HCT116 (cell line): ENCODE measurements around the gene SLC26A9. TPM values are rescaled to one million over a fixed set of nuclear protein-coding genes. Genes with fewer than 3 reads are reported as not detected.

ENCODE experiments used
- ATAC-seq: fragments of 200-7000 bp; cut with Tn5 transposase; 2 replicates; pipeline ENCODE4 v1.9.1; 2020; ENCODE audit warnings: mild to moderate bottlenecking, moderate library complexity
- BruUV-seq: library from RNA; stranded (reverse); fragments of 400-500 nt; replicated peaks from 2 replicates; lab custom pipeline; 2021; lab: Mats Ljungman, UMichigan
- CTCF ChIA-PET: fragments of 300-600 bp; sonication (Branson Sonifier 250); formaldehyde crosslinking; loops from one replicate; lab custom pipeline; 2021; ENCODE audit warnings: antibody characterized with exemption; lab: Charles Lee
- POLR2A ChIA-PET: fragments of 300-600, 350-600 bp; sonication (Branson Sonifier 250); formaldehyde crosslinking; loops from one replicate; lab custom pipeline; 2021; ENCODE audit warnings: antibody characterized with exemption; lab: Charles Lee
- RAD21 ChIA-PET, 2 experiments: fragments of 300-600 bp; sonication (Branson Sonifier 250); formaldehyde crosslinking; loops; one replicate each; lab custom pipeline; 2023; ENCODE audit warnings: low total read pairs in 2 of 2; ENCODE audit not compliant: uncharacterized antibody in 2 of 2, unreplicated experiment in 2 of 2, low non-redundant PET in 1 of 2; lab: Charles Lee
- DNase-seq: peaks from one replicate; pipeline ENCODE4 v3.0.0-alpha.2; 2010; ENCODE audit warnings: low read depth, low spot score
- H2AFZ ChIP-seq: fragments of 200-600 bp; shearing (Covaris generic), sonication (generic); 2 replicates; pipeline ENCODE4 v1.6.1; 2017; ENCODE audit warnings: low read depth, mixed run types, mixed read lengths, antibody characterized with exemption, low read length; ENCODE audit not compliant: poor library complexity, severe bottlenecking
- H3K27ac ChIP-seq: 2 replicates; pipeline ENCODE4 v1.5.1; 2012; ENCODE audit warnings: low read depth, low read length
- H3K27me3 ChIP-seq: fragments of 200-600 bp; sonication (generic); 2 replicates; pipeline ENCODE4 v1.6.1; 2016; ENCODE audit warnings: mixed run types, low read length, mixed read lengths; ENCODE audit not compliant: insufficient read depth
- H3K36me3 ChIP-seq, 2 experiments: fragments of 200-500 bp in 1 of 2; fragments of 200-600 bp in 1 of 2; sonication (Bioruptor generic) in 1 of 2; sonication (generic) in 1 of 2; 2 replicates each; pipeline versions ENCODE4 v1.5.1 to v1.6.1; 2014 to 2016; ENCODE audit warnings: low read length in 2 of 2, inconsistent platforms in 1 of 2, mixed read lengths in 1 of 2, mixed run types in 1 of 2; ENCODE audit not compliant: insufficient read depth in 2 of 2, control insufficient read depth in 1 of 2
- H3K4me1 ChIP-seq, 2 experiments: fragments of 200-600 bp in 1 of 2; sonication (generic) in 1 of 2; 2 replicates each; pipeline versions ENCODE4 v1.5.1 to v1.6.1; 2012 to 2017; ENCODE audit warnings: low read length in 2 of 2, inconsistent platforms in 1 of 2, mild to moderate bottlenecking in 1 of 2, mixed read lengths in 1 of 2, mixed run types in 1 of 2, moderate library complexity in 1 of 2; ENCODE audit not compliant: insufficient read depth in 2 of 2, control insufficient read depth in 1 of 2
- H3K4me2 ChIP-seq: fragments of 200-600 bp; sonication (generic); 2 replicates; pipeline ENCODE4 v1.6.1; 2017; ENCODE audit warnings: mixed run types, low read length, mixed read lengths
- H3K4me3 ChIP-seq, 2 experiments: fragments of 200-600 bp in 1 of 2; sonication (generic) in 1 of 2; replicated peaks in 1 of 2; 2 replicates each; pipeline ENCODE4 v1.5.1; 2011 to 2016; ENCODE audit warnings: low read length in 2 of 2, control low read depth in 1 of 2, low read depth in 1 of 2, mild to moderate bottlenecking in 1 of 2, mixed read lengths in 1 of 2, mixed run types in 1 of 2
- H3K79me2 ChIP-seq: fragments of 200-600 bp; sonication (generic); 2 replicates; pipeline ENCODE4 v1.6.1; 2017; ENCODE audit warnings: mild to moderate bottlenecking, mixed run types, low read length, moderate library complexity, mixed read lengths; ENCODE audit not compliant: insufficient read depth
- H3K9ac ChIP-seq: fragments of 200-600 bp; sonication (generic); 2 replicates; pipeline ENCODE4 v1.6.1; 2016; ENCODE audit warnings: low read length, mixed read lengths
- H3K9me2 ChIP-seq: fragments of 200-600 bp; sonication (generic), shearing (Covaris generic); 2 replicates; pipeline ENCODE4 v1.6.1; 2017; ENCODE audit warnings: mixed run types, mild to moderate bottlenecking, moderate library complexity; ENCODE audit not compliant: insufficient read depth
- H3K9me3 ChIP-seq, 2 experiments: fragments of 200-500 bp in 1 of 2; fragments of 200-600 bp in 1 of 2; sonication (Bioruptor generic) in 1 of 2; sonication (generic) in 1 of 2; 2 replicates each; pipeline ENCODE4 v1.6.1; 2014 to 2017; ENCODE audit warnings: low read length in 2 of 2, mixed read lengths in 2 of 2, inconsistent platforms in 1 of 2, low read depth in 1 of 2, mild to moderate bottlenecking in 1 of 2, mixed run types in 1 of 2, moderate library complexity in 1 of 2; ENCODE audit not compliant: control insufficient read depth in 1 of 2, insufficient read depth in 1 of 2
- H4K20me1 ChIP-seq: fragments of 200-600 bp; sonication (generic), shearing (Covaris generic); 2 replicates; pipeline ENCODE4 v1.6.1; 2017; ENCODE audit warnings: mixed run types, mild to moderate bottlenecking, moderate library complexity; ENCODE audit not compliant: insufficient read depth
- CBX3 ChIP-seq: IDR thresholded peaks from 2 replicates; pipeline ENCODE4 v1.6.1; 2012; ENCODE audit warnings: low read depth
- EGR1 ChIP-seq: IDR thresholded peaks from 2 replicates; pipeline ENCODE4 v1.6.1; 2012; ENCODE audit warnings: low read depth
- ELF1 ChIP-seq: IDR thresholded peaks from 2 replicates; pipeline ENCODE4 v1.6.1; 2012; ENCODE audit warnings: low read depth, borderline replicate concordance
- EZH2 ChIP-seq: fragments of 200-600 bp; sonication (generic); IDR thresholded peaks from 2 replicates; pipeline ENCODE4 v1.6.1; 2017; ENCODE audit warnings: antibody characterized with exemption, mixed run types
- FOSL1 ChIP-seq: IDR thresholded peaks from 2 replicates; pipeline ENCODE4 v1.6.1; 2012; ENCODE audit warnings: low read depth
- JUND ChIP-seq: IDR thresholded peaks from 2 replicates; pipeline ENCODE4 v1.6.1; 2012
- POLR2A ChIP-seq: IDR thresholded peaks from 2 replicates; pipeline ENCODE4 v1.7.0; 2011; ENCODE audit warnings: borderline replicate concordance; ENCODE audit not compliant: insufficient read depth, insufficient read length; ENCODE audit errors: extremely low read depth
- POLR2AphosphoS5 ChIP-seq: IDR thresholded peaks from 2 replicates; pipeline ENCODE4 v1.6.1; 2011; ENCODE audit warnings: mild to moderate bottlenecking, low read depth, low read length, moderate library complexity
- RAD21 ChIP-seq: IDR thresholded peaks from 2 replicates; pipeline ENCODE4 v1.6.1; 2012; ENCODE audit warnings: low read depth, mild to moderate bottlenecking
- REST ChIP-seq: IDR thresholded peaks from 2 replicates; pipeline ENCODE4 v1.6.1; 2012; ENCODE audit warnings: low read depth
- SP1 ChIP-seq: IDR thresholded peaks from 2 replicates; pipeline ENCODE4 v1.6.1; 2012; ENCODE audit warnings: low read depth
- ZFX ChIP-seq: fragments of 450-650 bp; IDR thresholded peaks from 2 replicates; pipeline ENCODE4 v1.6.1; 2017
- ZNF274 ChIP-seq: fragments of 200-500 bp; sonication (Bioruptor generic); IDR thresholded peaks from 2 replicates; pipeline ENCODE4 v1.6.1; 2014; ENCODE audit warnings: mild to moderate bottlenecking, low read depth, low read length, inconsistent platforms
- intact Hi-C: fragments of 100-400 bp; cut with micrococcal nuclease; formaldehyde crosslinking; loops from 2 replicates; pipeline ENCODE4 v1.10.0; 2022
- total RNA-seq: library from RNA; stranded (reverse); gene quantifications from one replicate; pipeline ENCODE4 v1.2.1, GENCODE V29; 2021; ENCODE audit not compliant: unreplicated experiment
- TF ChIP-seq, protein P1 (sequence below): IDR thresholded peaks from 2 replicates; pipeline ENCODE4 v1.6.1; 2011; ENCODE audit warnings: mild to moderate bottlenecking, low read length, moderate library complexity; ENCODE audit not compliant: insufficient replicate concordance; ENCODE audit errors: extremely low read depth
- TF ChIP-seq, protein P2 (sequence below): IDR thresholded peaks from 2 replicates; pipeline ENCODE4 v1.6.1; 2012

The SLC26A9 gene
- total RNA-seq, 1 experiment from 2014 or later = not detected

- Histone ChIP-seq H3K79me2 (no peaks in the 10 kb centered on the region), H3K36me3 (no peaks in the 10 kb centered on the region)
- intact Hi-C loops = no loop called here
- TF ChIP-seq RAD21 (no peak), ZFX (no peak), POLR2AphosphoS5 (no peak), EZH2 (no peak), SP1 (no peak), POLR2A (no peak), EGR1 (no peak), ELF1 (no peak)
- TF ChIP-seq, protein P1, sequence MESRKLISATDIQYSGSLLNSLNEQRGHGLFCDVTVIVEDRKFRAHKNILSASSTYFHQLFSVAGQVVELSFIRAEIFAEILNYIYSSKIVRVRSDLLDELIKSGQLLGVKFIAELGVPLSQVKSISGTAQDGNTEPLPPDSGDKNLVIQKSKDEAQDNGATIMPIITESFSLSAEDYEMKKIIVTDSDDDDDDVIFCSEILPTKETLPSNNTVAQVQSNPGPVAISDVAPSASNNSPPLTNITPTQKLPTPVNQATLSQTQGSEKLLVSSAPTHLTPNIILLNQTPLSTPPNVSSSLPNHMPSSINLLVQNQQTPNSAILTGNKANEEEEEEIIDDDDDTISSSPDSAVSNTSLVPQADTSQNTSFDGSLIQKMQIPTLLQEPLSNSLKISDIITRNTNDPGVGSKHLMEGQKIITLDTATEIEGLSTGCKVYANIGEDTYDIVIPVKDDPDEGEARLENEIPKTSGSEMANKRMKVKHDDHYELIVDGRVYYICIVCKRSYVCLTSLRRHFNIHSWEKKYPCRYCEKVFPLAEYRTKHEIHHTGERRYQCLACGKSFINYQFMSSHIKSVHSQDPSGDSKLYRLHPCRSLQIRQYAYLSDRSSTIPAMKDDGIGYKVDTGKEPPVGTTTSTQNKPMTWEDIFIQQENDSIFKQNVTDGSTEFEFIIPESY = no peak
- TF ChIP-seq, all 23 proteins: peak for 0
- Histone ChIP-seq H3K4me2 (no peak overlapping the region), H2AFZ (no peak overlapping the region), H3K9me3 (no peaks in the 10 kb centered on the region), H4K20me1 (no peaks in the 10 kb centered on the region), H3K9ac (no peak overlapping the region), H3K4me1 (peaks cover 12 to 37% of the 10 kb centered on the region in 2 experiments), H3K4me3 (no peak overlapping the region), H3K27ac (no peak overlapping the region), H3K9me2 (no peaks in the 10 kb centered on the region), H3K27me3 (no peaks in the 10 kb centered on the region)
- no TSS peak for BruUV-seq
- POLR2A ChIA-PET = no interaction called here
- ATAC-seq (no peak), DNase-seq (no peak)
- CTCF ChIA-PET = no interaction called here
- RAD21 ChIA-PET = no interaction called here
These were observed 6.9 kb downstream of the SLC26A9 start for GRCh38 chr1:205936311-205936710.

GRCh38 chr1:205935869-205936268 lies 7.4 kb downstream of the SLC26A9 start:
- H4K20me1 ChIP-seq = no peaks in the 10 kb centered on the region
- no peaks in the 10 kb centered on the region for H3K9me2 ChIP-seq
- H3K79me2 ChIP-seq = no peaks in the 10 kb centered on the region
- DNase-seq (no peak), ATAC-seq (no peak)
- H3K27me3 ChIP-seq = no peaks in the 10 kb centered on the region
- ChIA-PET CTCF (no interaction called here), POLR2A (no interaction called here), RAD21 (no interaction called here)
- no peak overlapping the region for H2AFZ ChIP-seq
- no TSS peak for BruUV-seq
- H3K9ac ChIP-seq = no peak overlapping the region
- no peaks in the 10 kb centered on the region for H3K36me3 ChIP-seq
- H3K27ac ChIP-seq = no peak overlapping the region
- H3K9me3 ChIP-seq = no peaks in the 10 kb centered on the region
- intact Hi-C loops = no loop called here
- no peak overlapping the region for H3K4me2 ChIP-seq
- peaks cover 12 to 37% of the 10 kb centered on the region in 2 experiments for H3K4me1 ChIP-seq
- H3K4me3 ChIP-seq = no peak overlapping the region
- TF ChIP-seq CBX3 (no peak), REST (no peak), ZNF274 (no peak), JUND (no peak), FOSL1 (no peak)
- TF ChIP-seq, protein P1 = no peak
- TF ChIP-seq, protein P2, sequence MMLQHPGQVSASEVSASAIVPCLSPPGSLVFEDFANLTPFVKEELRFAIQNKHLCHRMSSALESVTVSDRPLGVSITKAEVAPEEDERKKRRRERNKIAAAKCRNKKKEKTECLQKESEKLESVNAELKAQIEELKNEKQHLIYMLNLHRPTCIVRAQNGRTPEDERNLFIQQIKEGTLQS = no peak
